ENCODE data around the gene CDK18. TPM values are rescaled to one million over a fixed set of nuclear protein-coding genes. Genes with fewer than 3 reads are reported as not detected.

CDK18 gene
- total RNA-seq, 1 donor from 2014 or later: 0.73 TPM

Other genes starting within 250 kb of the CDK18 start
- 2.9 and 3.5 TPM in 2 replicates for gene NUAK2, start 182.9 kb upstream of the CDK18 start, total RNA-seq
- not detected in 2 replicates for gene KLHDC8A, start 147.7 kb upstream of the CDK18 start, total RNA-seq
- not detected in 2 replicates for gene LEMD1, start 82.6 kb upstream of the CDK18 start, total RNA-seq
- gene BLACAT1, start 48.6 kb upstream of the CDK18 start, total RNA-seq: 0.09 TPM in 1 of 2 replicates, not detected in the other
- 95.1 and 97.3 TPM in 2 replicates for gene ELK4, start 127.3 kb downstream of the CDK18 start, total RNA-seq
- gene SLC45A3, start 175.8 kb downstream of the CDK18 start, total RNA-seq: 0.16 and 0.23 TPM in 2 replicates
- 188 and 191 TPM in 2 replicates for gene NUCKS1, start 245.5 kb downstream of the CDK18 start, total RNA-seq